GM19468 (cell line): ENCODE results near the gene SULT1C2.

Experiments used
- ATAC-seq: cut with Tn5 transposase; IDR thresholded peaks from one replicate; pipeline ENCODE4 v1.9.1; 2021; ENCODE audit warnings: mild to moderate bottlenecking, moderate library complexity, moderate number of reproducible peaks; ENCODE audit not compliant: unreplicated experiment; ENCODE audit errors: extremely low read depth

The SULT1C2 gene

DNA sequence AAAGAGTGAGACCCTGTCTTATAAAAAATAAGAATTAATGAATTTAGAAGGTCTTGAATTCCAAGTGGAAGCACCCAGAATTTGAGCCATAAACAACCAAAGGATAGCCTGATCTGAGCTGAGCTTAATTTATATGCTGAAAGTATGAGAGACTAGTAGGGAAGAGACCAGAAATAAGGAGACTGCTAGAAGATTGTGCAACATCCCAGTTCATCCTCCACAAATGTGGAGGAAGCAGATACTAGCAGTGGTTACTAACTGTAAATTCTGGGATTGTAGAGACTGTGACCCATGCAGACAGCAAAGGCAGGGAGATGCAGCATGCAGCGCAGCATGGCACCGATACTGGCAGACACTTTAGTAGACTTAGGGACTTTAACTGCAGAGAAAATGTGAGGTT, 1.5 kb upstream of the SULT1C2 start:
- ATAC-seq: no peak

DNA sequence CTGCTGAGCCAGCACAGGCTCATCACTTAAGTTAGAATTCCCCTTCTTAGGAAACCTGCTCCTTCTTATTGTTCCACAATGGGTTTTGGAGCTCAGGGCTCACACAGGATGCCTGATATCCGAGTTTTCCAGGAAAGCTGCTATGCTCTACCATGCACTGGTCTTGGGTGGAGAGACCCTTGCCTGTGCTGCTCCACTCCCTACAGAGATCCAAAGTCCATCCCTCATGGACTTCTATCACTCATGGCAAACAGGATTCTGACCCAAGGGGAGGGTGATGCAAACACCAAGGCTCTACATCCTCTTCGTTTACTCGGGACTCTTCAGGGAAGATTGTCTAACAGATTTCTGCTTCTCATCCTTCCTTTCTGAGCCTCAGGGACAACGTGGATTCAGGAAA, 5.2 kb downstream of the SULT1C2 start:
- no peak for ATAC-seq

GRCh38 chr2:108297436-108298141, 8.9 kb downstream of the SULT1C2 start:
- ATAC-seq: no peak

- no peak for ATAC-seq
Observed at GRCh38 chr2:108301558-108301957, 12.9 kb downstream of the SULT1C2 start.

DNA sequence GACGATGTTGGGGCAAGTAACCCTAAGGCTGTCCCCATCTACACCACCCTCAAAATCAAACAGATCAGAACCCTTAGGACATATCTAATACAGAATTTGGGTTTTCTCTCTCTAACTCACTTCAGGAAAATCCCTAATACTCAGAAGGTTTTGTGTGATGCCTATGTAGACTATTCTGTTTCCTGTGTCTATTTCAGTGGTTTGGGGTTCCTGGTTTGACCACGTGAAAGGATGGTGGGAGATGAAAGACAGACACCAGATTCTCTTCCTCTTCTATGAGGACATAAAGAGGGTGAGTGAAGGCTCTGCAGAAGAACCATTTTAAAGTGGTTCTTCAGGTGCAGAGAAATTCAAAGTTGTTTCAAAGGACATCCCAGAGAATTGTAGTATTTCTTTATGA, 16.3 kb downstream of the SULT1C2 start:
- peak; percentile 43 for ATAC-seq

DNA sequence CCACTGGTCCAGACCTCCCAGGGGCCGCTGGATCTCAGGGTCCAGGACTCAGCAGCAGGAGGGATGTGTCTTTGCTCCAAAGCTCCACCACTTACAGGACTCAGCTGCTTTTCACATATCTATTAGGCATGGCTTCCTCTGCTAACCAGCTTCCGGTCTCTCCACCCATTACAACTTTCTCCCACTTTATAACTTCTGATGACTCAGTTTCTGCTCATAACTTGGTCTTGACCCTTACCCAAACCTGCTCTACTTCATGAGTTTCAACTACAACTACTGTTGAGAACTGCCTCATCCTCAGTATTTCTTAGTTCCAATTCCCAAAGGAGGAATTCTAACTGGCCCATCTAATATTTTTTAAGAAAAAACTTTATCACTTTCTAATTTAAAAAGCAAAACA, 17.2 kb downstream of the SULT1C2 start:
- no peak for ATAC-seq

GRCh38 chr2:108309903-108310302, 21.2 kb downstream of the SULT1C2 start:
- ATAC-seq: no peak

DNA sequence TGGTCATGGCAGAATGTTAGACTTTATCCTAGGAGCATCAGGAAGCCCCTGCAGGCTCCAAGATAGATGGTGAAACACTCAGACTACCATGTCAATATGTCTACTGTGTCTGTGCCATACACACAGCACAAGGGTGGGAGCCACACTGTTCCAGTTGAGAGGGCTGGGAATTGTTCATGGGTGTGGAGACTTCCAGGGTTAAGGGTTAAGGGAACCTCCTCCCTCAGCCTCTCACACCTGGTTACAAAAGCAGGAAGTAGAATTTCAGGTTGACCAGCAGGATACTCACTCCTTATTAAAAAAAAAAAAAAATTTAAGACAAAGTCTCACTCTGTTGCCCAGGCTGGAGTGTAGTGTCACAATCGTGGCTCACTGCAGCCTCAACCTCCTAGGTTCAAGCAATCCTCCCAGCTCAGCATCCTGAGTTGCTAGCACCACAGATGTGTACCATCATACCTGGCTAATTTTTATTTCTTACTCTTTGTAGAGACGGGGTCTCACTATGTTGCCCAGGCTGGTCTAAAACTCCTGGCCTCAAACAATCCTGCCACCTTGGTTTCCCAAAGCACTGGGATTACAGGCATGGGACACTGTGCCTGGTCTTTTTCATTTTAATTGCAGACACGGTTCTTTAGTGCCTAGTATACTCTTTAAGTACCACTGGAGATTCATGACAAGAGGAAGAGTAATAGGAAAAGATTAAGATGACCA, 26.0 kb downstream of the SULT1C2 start:
- ATAC-seq: no peak

DNA sequence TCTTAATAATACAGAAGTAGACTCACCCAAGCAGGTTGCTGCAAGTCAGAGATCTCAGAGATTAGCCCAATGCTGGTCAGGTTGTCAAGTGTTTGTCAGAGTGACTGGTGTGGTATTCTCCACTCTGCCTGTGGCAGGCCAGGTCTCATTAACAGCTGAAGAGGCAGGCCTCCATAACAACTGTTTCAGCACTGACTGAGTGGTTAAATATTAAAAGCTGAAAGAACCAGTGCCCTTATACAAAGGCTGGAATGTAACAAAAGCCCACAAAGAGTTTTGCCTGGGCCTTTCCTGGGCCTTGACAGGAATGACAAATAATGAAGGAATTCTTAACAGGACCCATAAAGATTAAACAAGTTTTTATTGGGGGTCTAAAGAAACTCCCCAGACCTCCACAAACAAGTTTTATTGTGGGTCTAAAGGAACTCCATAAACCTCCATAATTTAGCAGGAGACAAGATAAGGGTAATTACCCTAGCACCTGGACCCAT, 26.8 kb downstream of the SULT1C2 start:
- ATAC-seq: no peak

DNA sequence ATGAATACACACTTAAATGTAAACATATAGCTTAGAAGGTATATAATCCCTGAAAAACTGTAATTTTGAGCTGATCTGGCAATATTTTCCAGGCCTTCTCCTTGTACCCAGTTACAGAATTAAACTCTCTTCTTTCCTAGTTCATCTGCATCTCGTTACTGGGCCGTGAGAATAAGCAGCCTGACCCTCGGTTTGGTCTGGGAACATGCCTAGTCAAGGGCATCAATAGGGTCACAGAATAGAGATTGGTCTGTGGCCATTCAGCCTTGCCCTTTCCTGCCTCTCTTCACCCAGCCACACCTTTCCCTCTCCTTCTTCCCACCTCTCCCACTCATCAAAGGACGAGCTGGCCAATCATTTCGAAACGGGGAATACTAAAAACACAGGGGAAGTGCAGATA, 27.3 kb downstream of the SULT1C2 start:
- ATAC-seq: no peak

DNA sequence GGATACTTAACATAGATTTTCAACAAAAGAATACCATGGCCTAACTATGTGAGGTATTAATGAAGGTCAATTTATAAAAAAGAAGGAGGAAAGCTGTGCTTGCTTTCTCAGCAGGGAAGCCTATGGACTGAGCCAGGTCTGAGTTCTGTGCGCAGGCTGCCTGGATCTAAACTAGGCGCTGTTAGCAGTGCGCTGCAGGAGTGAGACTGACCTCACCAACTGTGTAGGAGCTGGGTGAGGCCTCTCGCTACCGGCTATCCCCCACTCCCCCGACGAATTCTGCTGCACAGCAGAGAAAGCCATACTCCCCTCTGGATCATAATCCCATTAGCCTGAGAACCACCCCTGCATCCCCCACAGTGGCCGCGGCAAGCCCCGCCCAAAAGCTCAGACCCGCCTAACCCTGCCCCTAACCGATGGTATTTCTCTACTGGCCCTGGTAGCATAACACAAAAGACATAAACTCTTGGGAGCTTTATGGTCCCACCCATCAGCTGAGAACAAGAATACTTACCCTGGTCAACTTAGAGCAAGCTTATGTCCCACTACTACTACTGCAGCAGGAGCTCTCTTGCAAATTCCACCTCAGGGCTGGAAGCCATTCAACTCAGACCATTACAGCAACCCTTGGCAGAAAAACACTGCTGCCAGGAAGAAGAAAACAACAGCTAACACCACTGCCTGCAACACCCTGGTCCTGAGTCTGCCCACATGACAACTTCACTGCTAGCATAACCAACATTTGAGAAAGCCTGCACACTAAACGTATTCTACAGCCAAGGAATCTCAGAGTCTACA, 28.0 kb downstream of the SULT1C2 start:
- ATAC-seq: no peak

- ATAC-seq: no peak
Observed at GRCh38 chr2:108320326-108320922, 31.7 kb downstream of the SULT1C2 start.

DNA sequence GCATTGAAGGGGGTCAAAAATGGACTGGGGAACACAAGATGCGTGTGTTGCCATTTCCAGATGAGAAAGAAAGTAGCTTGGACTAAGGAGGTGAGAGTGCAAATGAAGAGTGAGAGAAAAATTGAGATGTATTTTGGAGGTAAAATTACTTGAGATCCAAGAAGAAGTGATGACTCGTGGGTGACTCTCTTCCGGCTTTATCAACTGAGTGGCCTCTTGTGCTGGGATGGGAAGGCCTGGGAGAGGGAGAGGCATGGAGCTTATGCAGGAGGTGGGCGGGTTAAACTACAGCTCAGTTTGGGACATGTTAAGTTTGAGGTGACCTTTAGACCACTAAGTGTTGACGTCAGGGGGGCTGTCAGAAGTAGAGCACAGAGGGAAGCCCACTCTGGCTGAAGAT, 34.9 kb downstream of the SULT1C2 start:
- ATAC-seq: no peak

DNA sequence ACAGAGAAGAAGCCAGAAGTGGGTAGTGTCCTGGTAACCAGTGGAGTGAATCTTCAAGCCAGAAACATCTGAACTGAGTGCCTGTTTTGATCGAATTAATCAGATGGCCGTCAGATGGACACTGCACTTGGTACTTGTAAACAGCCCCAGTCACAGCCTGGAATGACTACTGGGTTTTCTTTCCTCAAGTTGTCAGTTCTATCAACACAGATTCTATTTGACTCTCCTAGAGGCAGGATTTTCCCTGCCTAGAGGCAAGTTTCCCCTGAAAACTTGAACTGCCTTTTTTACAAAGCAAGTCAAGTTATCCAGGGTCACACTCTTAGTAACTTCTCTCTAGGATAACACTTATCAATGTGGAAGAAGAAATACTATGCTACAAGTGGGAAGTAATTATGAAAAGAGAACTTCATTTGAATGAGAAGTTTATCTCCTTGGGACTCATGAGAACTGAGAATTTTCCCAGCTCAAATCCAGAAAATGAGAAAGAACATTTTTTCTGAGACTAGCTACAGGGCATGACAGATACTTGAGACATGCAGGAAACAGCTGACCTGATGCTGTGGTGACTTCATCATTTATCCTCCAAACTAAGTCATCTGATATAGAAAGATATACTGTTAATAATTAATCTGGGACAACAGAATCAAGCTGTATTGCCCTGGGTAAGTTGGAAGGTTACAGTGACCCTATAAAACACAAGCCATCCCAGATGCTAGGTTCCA, 36.0 kb downstream of the SULT1C2 start:
- no peak for ATAC-seq

GRCh38 chr2:108325756-108326155, 37.1 kb downstream of the SULT1C2 start:
- no peak for ATAC-seq

- ATAC-seq: no peak
Observed at GRCh38 chr2:108329771-108330170, 41.1 kb downstream of the SULT1C2 start.

- no peak for ATAC-seq
Observed at GRCh38 chr2:108330979-108331378, 42.3 kb downstream of the SULT1C2 start.

GRCh38 chr2:108345951-108346350, 57.3 kb downstream of the SULT1C2 start:
- ATAC-seq: no peak

DNA sequence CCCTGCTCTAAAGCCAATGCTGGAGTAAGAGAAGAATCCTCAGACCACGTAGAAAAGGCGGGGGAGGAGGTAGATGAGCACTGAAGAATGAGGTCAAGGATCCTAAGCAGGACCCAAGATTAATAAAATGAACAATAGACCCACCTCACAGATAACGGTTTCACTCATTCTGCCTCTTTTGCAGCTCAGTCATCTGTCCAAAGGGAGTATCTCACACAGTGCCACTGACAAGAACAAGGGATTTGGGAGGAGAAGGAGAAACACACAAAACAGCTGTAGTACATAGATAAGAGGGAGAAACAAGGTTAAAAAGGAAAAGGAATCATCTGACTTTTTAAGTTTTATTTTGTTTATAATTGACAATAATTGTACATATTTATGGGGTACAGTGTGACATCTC, 58.1 kb downstream of the SULT1C2 start:
- ATAC-seq: no peak

DNA sequence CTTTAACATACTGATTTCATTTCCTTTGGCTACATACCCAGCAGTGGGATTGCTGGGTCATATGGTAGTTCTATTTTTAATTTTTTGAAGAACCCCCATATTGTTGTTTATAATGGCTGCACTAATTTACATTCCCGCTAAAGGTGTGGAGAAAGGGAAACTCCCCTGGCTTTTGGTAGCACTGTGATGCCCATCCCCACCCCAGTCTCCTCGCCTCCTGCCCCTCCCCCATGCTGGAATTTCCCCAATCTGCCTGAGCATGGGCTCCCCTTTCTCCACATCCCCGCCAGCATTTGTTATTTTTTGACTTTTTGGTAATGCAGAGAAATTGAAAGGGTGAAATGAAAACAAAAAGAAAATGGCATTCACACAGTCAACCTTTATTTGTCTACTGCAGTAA, 59.1 kb downstream of the SULT1C2 start:
- no peak for ATAC-seq
